HuH-7.5 (cell line): ENCODE measurements around the gene RNASET2.

Experiments used
- DNase-seq: peaks from one replicate; pipeline ENCODE4 v3.0.0; 2011; ENCODE audit warnings: low spot score

RNASET2 gene

GRCh38 chr6:166956444-166957086 lies at the start of gene RNASET2:
TSS of gene RNASET2 (minus strand) at chr6:166956550. CDS start at chr6:166956182, 368 bp downstream.
- peak; percentile 76 for DNase-seq

- DNase-seq = no peak
Observed at GRCh38 chr6:167005350-167006159, 49.2 kb upstream of the RNASET2 start.

- DNase-seq = no peak
Observed at GRCh38 chr6:167000759-167001158, 44.4 kb upstream of the RNASET2 start.

- peak; percentile 13 for DNase-seq
Observed at GRCh38 chr6:166999884-167000253, 43.5 kb upstream of the RNASET2 start.

GRCh38 chr6:166999145-166999883 lies 43.0 kb upstream of the RNASET2 start, which contains the start of gene CEP43:
TSS of gene CEP43 (plus strand) at chr6:166999397. CDS start at chr6:166999413, 16 bp downstream.
- peak; percentile 83 for DNase-seq

- no peak for DNase-seq
Observed at GRCh38 chr6:166998256-166999144, 42.1 kb upstream of the RNASET2 start.

- DNase-seq = peak; percentile 49
Observed at GRCh38 chr6:166997768-166998255, 41.5 kb upstream of the RNASET2 start.

- DNase-seq = no peak
Observed at GRCh38 chr6:166997348-166997747, 41.0 kb upstream of the RNASET2 start.

- DNase-seq = no peak
Observed at GRCh38 chr6:166996406-166996805, 40.1 kb upstream of the RNASET2 start.

GRCh38 chr6:166989427-166990032 lies 33.2 kb upstream of the RNASET2 start:
- no peak for DNase-seq

- no peak for DNase-seq
Observed at GRCh38 chr6:166988674-166989201, 32.4 kb upstream of the RNASET2 start.

- no peak for DNase-seq
Observed at GRCh38 chr6:166987930-166988329, 31.6 kb upstream of the RNASET2 start.

- no peak for DNase-seq
Observed at GRCh38 chr6:166987448-166987847, 31.1 kb upstream of the RNASET2 start.

GRCh38 chr6:166980738-166981137 lies 24.4 kb upstream of the RNASET2 start:
- no peak for DNase-seq

GRCh38 chr6:166977621-166978525 lies 21.5 kb upstream of the RNASET2 start:
- no peak for DNase-seq

- no peak for DNase-seq
Observed at GRCh38 chr6:166976636-166977035, 20.3 kb upstream of the RNASET2 start.

- DNase-seq = no peak
Observed at GRCh38 chr6:166972101-166972500, 15.8 kb upstream of the RNASET2 start.

GRCh38 chr6:166971271-166971670 lies 14.9 kb upstream of the RNASET2 start:
- no peak for DNase-seq

- DNase-seq = no peak
Observed at GRCh38 chr6:166970776-166971175, 14.4 kb upstream of the RNASET2 start.

- no peak for DNase-seq
Observed at GRCh38 chr6:166970091-166970490, 13.7 kb upstream of the RNASET2 start.
